GM19372 (cell line): ENCODE results near the gene EXO1.
"Not testable (repeated sequence)": the region's sequence is repeated elsewhere in the genome, so short reads cannot be mapped to it uniquely, and the experiment has no call there.

ENCODE experiments used
- ATAC-seq: cut with Tn5 transposase; IDR thresholded peaks from one replicate; pipeline ENCODE4 v1.9.1; 2021; ENCODE audit warnings: mild to moderate bottlenecking, low read depth, moderate library complexity; ENCODE audit not compliant: unreplicated experiment

Gene EXO1

DNA sequence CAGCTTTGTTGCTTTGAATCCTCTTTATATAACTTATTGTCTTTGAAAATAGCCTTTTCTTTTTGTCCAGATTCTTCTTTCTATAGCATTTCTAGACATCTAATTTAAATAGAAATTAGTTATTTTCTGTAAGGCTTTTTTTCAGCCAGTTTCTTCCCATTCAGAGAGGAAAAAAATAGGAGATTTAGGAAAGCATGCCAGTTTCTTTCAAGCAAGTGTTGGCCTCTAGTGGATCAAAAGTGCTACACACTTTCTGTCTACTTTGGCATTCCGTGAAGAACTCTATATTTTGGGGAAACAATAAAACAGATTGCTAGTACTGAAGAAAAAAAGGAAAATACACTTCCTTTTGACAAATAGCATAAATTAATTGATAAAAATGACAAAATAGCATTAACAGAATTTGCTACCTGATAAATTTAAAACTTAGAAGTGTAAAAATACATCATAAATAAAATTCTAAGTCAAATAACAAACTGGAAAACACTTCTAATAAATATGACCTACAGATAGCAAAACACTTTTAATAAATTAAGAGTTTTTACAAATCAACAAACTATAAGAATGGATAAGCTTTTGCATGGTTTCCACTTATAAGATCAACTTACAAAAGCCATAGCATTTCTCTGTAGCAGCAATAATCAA lies 13.1 kb upstream of the EXO1 start:
- ATAC-seq: no peak

- ATAC-seq: no peak
These were observed 11.1 kb upstream of the EXO1 start for GRCh38 chr1:241836941-241837340.

- ATAC-seq: no peak
These were observed 10.6 kb upstream of the EXO1 start for GRCh38 chr1:241837416-241837815.

GRCh38 chr1:241837901-241838300 lies 10.1 kb upstream of the EXO1 start:
- no peak for ATAC-seq

DNA sequence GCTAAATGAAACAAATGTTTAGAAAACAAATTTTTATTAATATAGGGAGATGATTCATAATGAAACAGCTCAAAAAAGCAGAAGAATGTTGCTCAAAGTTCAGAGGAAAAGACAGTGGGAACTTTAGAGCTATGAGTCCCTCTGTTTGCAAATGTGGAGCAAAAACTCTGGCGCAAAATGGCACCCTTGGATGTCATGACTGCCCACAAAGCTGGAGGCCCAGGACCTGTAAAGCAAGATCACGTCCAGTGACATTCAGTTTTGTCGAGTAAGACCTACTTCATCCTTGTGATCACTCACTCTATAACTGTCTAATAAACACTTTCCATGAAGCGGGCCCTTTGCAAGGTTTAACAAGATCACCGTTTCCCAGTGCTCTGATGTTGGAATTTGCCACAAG lies 9.1 kb upstream of the EXO1 start:
- no peak for ATAC-seq

GRCh38 chr1:241839369-241839979 lies 8.5 kb upstream of the EXO1 start:
- no peak for ATAC-seq

DNA sequence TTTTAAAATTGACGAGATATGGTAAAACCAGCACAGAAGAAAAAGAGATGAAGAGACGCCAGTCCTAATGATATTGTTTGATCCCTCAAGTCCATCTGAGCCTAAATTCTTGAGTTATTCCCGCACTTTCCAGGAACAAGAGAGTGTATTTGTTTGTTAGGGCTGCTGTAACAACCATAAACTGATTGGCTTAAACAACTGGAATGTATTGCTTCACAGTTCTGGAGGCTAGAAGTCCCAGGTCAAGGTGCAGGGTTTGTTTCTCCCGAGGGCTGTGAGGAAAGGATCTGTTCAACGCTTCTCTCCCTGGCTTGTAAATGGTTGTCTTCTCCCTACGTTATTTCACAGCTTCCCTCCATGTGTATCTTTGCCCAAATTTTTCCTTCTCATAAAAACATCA lies 7.8 kb upstream of the EXO1 start:
- ATAC-seq: no peak

DNA sequence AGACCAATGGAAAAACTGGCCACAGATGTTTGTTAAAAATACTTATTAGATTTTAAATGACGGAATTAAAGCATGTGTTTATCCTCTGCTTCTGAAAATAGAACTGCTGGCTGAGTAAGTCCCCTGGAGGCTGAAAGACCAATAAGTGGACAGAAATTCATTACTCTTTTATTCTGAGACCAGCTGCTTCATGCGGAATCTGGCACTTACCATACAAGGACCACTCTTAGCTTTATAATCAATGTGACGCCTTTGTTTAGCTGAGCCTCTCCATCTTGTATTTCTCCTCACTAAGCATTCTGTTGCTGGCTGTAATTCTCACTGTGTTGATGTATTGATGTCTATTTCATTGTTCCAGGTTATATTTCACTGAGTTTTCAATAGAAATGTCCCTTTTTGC lies 6.3 kb upstream of the EXO1 start:
- ATAC-seq: no peak

DNA sequence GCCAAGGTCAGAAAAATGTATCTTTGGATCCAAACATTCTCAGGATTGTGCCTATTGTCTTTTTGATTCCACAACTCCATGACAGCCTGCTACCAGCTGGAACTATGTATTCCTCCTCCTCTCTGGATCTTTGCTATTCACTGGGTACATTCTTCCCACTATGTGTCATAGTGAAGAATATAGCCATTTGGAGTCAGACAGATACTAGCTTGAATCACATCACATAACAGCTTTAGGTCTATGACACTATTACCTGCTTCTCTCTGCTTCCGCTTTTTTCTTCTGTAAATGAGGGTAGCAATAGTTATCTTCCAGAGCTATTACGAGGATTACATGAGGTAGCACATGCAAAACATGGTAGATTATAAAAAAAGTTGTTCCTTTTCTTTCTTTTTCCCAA lies 5.4 kb upstream of the EXO1 start:
- ATAC-seq: no peak

GRCh38 chr1:241844593-241844992 lies 3.4 kb upstream of the EXO1 start:
- no peak for ATAC-seq

GRCh38 chr1:241846375-241846774 lies 1.6 kb upstream of the EXO1 start:
- ATAC-seq: no peak

DNA sequence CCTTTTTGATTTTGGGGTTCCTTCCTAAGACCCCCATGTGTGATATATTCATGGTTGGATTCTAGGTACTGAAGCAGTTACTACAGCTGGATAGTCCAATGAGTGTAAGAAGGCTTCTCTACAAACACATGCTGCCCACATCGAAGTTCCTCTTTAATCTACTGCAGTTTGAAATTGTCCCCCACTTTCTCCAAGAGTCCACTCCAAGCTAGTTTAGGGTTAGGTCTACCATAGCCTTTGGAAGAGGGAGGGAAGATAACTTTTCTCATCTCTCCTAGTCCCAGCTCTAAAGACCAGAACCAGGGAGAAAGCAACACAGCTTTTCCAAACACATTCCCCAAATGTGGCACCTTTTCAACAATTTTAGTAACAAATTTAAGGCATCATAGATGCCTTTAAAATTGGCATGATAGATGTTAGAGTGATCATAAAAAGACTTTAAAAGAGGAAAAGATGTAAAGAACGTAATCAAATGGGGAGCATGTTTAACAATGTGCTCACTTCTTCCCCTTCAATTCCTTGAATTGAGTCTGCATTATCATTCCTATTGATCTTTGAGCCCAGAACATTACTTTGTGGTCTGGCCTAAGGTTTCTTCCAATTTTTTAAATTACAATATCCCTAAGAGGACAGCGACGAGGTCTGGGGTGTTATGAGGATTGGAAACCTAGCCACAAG lies 1.0 kb upstream of the EXO1 start:
- ATAC-seq: no peak

DNA sequence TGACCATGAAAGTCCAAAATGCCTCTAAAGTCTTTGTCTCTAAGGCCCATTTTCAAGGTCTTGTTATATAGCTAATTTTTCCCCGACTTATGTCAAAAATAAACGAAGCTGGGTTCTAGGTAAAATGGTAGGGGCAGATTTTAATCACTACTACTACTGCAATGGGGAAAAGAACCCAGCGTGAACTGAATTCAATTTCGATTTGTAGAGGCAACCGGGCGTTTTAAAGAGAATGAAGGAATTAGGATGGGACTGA lies 536 bp upstream of the EXO1 start:
- ATAC-seq: no peak

- ATAC-seq: no peak
These were observed 811 bp downstream of the EXO1 start for GRCh38 chr1:241848686-241849344.

DNA sequence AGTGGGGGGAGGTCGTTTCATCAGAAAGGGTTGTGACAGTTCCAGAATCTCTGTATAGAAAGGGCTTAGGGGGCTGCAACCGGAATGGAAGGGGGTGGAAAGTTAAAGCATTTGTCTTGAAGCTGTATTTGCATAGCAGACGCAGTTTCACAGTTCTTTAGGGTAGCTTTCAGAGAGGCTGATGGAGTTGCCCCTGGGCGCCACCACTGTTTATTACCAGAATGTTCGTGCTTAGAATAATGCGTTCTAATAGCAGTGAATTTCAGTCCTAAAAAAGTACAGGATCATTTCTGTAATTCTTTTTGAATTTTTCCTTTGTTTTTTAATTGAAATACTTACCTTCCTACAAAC lies 1.3 kb downstream of the EXO1 start:
- no peak for ATAC-seq

DNA sequence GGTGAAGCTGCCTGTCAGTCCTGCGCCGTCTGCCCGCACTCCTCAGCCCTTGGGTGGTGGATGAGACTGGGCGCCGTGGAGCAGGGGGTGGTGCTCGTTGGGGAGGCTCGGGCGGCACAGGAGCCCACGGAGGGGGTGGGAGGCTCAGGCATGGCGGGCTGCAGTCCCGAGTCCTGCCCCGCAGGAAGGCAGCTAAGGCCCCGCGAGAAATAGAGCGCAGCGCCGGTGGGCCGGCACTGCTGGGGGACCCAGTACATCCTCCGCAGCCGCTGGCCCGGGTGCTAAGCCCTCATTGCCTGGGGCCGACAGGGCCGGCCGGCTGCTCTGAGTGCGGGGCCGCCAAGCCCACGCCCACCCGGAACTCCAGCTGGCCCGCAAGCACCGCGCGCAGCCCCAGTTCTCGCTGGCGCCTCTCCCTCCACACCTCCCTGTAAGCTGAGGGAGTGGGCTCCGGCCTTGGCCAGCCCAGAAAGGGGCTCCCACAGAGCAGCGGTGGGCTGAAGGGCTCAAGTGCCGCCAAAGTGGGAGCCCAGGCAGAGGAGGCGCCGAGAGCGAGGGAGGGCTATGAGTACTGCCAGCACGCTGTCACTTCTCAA lies 7.6 kb downstream of the EXO1 start:
- ATAC-seq: not testable (repeated sequence)

- ATAC-seq: peak; percentile 87
These were observed 9.1 kb downstream of the EXO1 start for GRCh38 chr1:241857131-241857530.

- no peak for ATAC-seq
These were observed 12.9 kb downstream of the EXO1 start for GRCh38 chr1:241860922-241861321.

GRCh38 chr1:241869022-241869421 lies 21.0 kb downstream of the EXO1 start:
- no peak for ATAC-seq

DNA sequence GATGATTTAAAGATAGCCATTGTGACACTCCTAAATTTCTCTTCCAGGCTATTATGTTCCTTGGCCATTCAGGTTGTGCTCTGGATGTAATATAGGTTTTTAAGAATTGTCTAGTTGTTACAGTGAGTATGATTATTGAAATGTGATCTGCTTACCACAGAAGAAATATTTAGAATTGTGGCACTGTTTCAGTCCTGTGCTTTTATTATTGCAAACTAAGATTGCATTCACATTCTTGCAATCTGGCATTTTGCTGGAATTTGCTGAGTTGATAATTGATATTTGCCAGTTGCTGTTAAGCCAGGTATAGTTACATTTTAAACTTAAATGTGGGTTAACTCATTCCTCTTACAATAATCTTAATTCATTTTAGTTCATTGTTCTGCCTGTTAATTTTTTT lies 22.3 kb downstream of the EXO1 start:
- ATAC-seq: no peak

DNA sequence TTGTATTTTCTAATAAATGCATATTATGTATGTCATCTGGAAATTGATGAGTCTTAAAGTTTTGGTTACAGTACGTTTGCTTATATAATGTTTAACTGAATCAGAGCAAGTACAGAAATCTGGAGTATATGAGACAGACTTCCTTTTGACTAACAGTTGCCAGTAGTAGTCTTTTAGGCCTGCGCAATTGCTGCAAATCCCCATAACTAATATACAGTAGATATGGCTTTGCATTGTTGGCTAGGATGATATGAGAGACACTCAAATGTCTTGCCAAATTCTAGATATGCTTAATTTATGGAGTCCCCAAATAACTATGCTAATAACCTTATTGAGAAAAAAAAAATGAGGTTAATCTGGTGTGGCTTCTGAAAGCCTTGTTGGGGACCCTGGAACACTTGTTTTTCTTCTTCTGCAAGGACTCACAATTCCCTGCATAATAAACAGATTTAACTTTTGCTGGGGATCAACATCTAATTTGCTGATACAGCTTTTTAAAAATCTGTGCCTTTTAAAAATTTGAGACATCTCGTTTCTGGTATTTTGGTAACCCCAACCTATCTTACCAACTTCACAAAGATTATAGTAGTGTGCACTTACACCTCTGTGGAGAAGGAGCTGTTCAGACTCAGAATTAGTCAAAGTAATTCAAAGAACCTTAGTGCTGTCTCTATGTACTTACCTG lies 22.9 kb downstream of the EXO1 start:
- ATAC-seq: no peak
